Sigmoid colon (tissue), 4 donors: Measurements from ENCODE around the gene MUC5AC.

Source experiments
- POLR2A ChIP-seq, 2 donors: fragments of 450-650 bp; IDR thresholded peaks; one replicate each; pipeline ENCODE4 v1.6.1; 2016; ENCODE audit warnings: antibody characterized with exemption in 2 of 2, mild to moderate bottlenecking in 2 of 2, moderate library complexity in 2 of 2
- POLR2AphosphoS5 ChIP-seq, 4 donors: sonication (generic); formaldehyde crosslinking; IDR thresholded peaks; one replicate each; pipeline ENCODE4 v1.6.1; 2017; ENCODE audit warnings: antibody characterized with exemption in 4 of 4
- TF ChIP-seq, protein P1 (sequence below), 4 experiments: fragments of 450-650 bp in 3 of 4; fragments of 200-600 bp in 1 of 4; IDR thresholded peaks; one replicate each; pipeline ENCODE4 v1.5.1; 2016 to 2019; ENCODE audit warnings: antibody characterized with exemption in 4 of 4, mild to moderate bottlenecking in 3 of 4, moderate library complexity in 2 of 4

DNA sequence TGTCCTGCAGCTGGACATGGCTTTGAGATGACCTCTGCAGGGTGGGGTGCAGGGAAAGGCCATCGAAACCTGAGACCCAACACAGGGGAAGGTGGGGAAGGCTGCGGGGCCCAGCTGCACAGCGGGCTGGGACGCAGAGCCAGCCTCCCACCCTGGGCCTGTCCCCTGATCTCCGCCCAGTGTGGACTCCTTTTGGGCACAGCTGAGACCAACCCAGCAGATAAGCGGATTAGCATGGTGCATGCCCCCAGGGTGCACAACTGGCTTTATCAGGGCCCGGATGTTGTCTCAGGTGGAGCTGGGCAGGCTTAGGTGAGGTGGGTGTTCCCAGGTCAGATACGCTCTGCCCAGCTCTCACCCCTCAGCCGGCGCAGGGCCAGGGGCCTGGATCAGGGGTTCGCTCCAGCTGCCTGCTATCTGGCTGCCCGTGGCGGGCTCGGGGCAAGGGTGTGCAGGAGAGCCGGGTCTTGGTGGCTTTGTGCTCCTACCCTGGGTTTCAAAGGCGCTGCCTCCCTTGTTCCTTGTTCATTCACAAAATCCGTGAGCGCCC, 28.1 kb upstream of the MUC5AC start:
- TF ChIP-seq, protein P1, sequence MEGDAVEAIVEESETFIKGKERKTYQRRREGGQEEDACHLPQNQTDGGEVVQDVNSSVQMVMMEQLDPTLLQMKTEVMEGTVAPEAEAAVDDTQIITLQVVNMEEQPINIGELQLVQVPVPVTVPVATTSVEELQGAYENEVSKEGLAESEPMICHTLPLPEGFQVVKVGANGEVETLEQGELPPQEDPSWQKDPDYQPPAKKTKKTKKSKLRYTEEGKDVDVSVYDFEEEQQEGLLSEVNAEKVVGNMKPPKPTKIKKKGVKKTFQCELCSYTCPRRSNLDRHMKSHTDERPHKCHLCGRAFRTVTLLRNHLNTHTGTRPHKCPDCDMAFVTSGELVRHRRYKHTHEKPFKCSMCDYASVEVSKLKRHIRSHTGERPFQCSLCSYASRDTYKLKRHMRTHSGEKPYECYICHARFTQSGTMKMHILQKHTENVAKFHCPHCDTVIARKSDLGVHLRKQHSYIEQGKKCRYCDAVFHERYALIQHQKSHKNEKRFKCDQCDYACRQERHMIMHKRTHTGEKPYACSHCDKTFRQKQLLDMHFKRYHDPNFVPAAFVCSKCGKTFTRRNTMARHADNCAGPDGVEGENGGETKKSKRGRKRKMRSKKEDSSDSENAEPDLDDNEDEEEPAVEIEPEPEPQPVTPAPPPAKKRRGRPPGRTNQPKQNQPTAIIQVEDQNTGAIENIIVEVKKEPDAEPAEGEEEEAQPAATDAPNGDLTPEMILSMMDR (IDR thresholded peaks at IDR 0.05), result no peak
- no peak for TF ChIP-seq POLR2AphosphoS5 (IDR thresholded peaks at IDR 0.05)
- no peak for TF ChIP-seq POLR2A (IDR thresholded peaks at IDR 0.05)
